Head of caudate nucleus (tissue), 42 donors: ENCODE data around the gene MBD3L2B.
A peak's percentile ranks its signal among the peaks of the same experiment; 100 is the strongest.
"Not testable (repeated sequence)": the region's sequence is repeated elsewhere in the genome, so short reads cannot be mapped to it uniquely, and the experiment has no call there.

Experiments
- DNase-seq, 42 donors: peaks; one replicate each; pipeline versions ENCODE4 v3.0.0 to v3.0.0-alpha.2; 2020 to 2021; ENCODE audit warnings: mixed read lengths in 7 of 42
- intact Hi-C: fragments of 100-400 bp; cut with DNase I; formaldehyde crosslinking; loops from one replicate; pipeline ENCODE4 v1.15.0; 2022

The MBD3L2B gene

DNA sequence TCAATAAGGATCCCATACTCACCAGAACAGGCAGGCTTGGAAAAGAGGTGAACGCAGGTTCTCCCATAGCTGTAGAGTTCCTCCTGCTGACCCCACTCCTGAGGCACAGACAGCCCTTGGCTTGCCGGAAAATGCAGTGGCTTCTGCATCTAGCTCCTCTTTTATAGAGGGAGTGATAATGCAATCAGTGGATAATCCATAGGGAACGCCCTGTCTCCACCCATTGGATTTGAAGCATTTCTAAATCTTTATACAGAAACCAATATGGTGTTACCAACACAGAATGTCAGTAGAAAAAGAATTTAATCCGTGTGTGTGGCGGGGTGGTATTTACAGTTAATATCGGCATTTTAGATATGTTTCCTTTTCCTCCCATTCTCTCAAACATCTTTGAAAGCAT is at the start of gene MBD3L2B:
MBD3L2B (minus strand) TSS at position 101 of the 400 bp plus-strand sequence; CDS start at position 67, 34 bp downstream.
- DNase-seq, intact Hi-C loops: not testable (repeated sequence)

DNA sequence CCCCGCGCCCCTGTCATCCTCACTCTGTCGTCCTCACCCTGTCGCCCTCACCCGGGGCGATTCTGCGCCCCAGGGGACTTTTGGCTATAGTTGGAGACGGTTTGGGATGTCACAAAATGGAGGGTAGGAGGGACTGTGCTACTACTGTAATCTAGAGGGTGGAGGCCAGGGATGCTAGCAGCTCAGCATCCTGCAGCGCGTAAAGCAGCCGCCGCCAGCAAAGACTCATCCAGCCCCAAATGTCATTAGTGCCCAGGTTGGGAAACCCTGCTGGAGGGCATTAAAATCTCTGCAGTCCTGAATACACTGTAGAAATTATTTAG is 48.6 kb upstream of the MBD3L2B start:
- intact Hi-C loops: no loop called here
- peak in 3 of 42 donors; percentile 6 to 14 (median 9) for DNase-seq

DNA sequence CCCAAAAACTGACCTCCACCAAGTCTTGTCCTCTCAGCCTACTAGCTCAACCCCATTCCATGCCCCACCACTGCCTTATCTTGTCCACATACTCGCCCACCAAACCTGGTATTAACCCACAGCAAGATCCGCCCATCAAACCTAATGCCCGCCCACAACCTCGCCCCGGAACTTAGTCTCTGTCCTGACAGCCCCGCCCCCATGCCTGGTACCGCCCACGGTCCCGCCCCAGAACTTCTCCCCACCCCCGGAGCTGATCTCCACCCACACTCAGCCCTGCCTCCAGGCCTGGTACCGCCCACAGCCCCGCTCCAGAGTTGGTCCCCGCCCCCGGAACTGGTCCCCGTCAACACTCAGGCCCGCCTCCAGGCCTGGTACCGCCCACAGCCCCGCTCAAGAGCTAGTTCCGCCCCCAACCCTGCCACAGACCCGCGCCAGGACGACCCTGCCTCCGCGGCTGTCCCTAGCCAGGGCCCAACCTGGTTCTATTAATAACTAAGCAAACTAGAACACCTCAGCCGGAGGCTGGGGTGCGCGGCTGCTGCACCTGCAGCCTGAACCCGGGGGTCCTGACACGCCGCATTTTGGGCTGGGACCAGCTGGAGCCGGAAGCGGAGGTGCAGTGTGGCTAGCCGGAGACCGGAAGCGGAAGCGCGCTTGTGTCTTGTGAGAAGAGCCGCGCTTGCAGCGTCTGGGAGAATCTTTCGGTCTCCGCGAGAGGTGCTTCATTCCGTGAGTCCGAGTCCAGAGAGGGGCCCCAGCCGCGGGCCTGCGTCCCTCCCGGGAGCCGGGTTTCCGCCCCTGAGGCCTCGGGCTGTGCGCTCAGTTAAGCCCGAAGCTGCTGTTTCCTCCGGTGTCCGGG is 48.0 kb upstream of the MBD3L2B start, which contains the start of gene ZNF557:
ZNF557 (plus strand) TSS at position 662 of the 862 bp plus-strand sequence. CDS start 5,372 bp downstream, outside the sequence.
- peak; percentile 94 to 99 (median 98) for DNase-seq
- intact Hi-C loops: no loop called here

DNA sequence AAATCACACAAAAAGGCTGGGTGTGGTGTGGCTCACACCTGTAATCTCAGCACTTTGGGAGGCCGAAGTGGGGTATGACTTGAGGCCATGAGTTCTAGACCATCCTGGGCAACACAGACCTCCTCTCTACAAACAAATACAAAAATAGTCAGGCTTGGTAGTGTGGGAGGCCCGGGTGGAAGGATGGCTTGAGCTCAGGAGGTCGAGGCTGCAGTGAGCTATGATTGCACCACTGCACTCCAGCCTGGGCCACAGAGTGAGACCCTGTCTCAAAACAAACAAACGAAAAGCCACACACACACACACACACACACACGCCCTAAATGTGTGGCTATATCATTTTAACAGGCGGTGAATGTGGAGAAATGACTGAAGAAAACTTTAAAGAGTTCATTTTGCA is 47.4 kb upstream of the MBD3L2B start:
- peak in 2 of 42 donors; percentile 31 to 34 for DNase-seq
- intact Hi-C loops: no loop called here

DNA sequence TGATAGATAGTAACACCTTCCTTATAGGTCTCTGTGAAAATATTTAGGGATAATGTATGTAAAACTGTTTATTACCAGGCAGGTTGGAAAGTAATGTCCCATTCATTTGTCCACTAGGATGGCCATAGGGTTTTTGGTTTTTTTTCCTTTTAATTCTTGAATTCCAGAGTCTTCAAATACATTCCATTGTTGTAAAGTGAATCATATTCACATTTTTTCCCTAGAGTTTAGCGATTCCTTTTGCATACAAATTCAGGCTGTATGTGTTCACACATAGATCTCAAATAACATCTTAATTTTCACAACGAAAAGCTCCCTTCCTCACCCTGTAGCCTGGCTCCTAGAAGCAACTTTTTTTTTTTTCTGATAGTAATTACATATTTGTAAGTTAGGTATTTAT is 46.5 kb upstream of the MBD3L2B start:
- intact Hi-C loops: no loop called here
- DNase-seq: no peak

DNA sequence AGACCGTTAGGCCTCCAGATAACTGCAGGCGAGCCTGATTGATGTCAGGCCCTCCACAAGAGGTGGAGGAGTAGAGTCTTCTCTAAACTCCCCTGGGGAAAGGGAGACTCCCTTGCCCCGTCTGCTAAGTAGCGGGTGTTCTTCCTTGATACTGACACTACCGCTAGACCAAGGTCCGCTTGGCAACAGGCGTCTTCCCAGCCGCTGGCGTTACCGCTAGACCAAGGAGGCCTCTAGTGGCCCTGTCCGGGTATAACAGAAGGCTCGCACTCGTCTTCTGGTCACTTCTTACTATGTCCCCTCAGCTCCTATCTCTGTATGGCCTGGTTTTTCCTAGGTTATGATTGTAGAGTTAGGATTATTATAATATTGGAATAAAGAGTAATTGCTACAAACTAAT is 45.9 kb upstream of the MBD3L2B start:
- intact Hi-C loops: not testable (repeated sequence)
- peak in 8 of 42 donors; percentile 4 to 47 (median 14) for DNase-seq

DNA sequence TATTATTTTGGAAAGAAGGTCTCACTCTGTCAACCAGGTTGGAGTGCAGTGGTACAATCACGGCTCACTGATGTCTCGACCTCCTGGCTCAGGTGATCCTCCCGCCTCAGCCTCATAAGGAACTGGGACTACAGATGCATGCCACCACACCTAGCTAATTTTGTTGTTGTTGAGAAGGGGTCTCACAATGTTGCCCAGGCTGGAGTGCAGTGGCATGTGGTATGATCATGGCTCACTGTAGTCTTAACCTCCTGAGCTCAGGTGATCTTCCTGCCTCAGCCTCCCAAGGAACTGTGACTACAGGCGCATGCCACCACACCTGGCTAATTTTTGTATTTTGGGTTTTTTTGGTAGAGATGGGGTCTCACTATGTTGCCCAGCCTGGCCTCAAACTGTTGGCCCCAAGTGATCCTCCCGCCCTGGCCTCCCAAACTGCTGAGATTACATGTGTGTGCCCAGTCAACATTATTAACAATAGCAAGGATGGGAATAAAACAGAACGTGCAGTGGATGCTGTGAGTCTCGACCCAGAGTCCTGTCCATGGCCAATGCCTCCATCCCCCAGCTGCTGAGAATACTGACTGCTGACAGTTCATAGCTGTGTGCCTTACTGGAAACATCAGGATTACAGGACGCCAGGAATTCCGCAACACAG is 42.7 kb upstream of the MBD3L2B start:
- peak in 2 of 42 donors; percentile 17 to 27 for DNase-seq
- intact Hi-C loops: no loop called here

DNA sequence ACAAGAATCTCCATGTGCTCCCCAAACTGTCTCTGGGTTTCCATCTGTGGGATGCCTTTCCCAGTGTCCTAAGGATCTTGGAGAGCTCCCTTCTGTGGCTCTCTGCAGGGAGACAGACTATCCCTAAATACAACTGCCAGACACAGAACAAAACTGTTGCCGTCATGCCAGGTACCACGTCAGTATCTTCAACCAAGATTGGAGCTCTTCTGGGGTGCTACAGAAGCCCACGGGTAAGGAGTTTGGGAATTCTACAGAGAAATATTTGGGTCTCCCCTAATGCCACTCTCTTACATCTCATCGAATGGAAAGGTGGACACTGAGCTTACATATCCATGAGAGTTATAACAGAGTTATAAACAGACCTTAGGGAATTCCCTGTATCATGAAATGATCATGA is 42.1 kb upstream of the MBD3L2B start:
- intact Hi-C loops: no loop called here
- DNase-seq: peak in 1 of 42 donors; percentile 0

DNA sequence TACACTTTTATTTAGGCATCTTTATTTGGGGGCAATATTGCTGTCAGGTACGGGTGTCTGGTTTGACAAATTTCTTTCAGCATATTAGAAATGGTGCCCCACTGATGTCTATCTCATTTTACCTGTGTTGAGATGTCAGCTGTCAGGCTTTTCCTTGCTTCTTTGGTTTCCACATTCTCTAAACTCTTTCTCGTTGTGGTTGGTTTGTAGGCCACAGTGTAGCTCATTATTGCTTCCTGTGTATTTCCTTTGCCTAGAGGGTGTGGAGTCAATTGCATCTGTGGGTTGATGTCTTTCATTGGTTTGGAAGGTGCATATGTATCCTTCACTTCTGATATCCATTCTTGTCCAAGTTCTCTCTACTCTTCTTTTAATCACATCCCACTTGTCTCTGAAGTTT is 38.7 kb upstream of the MBD3L2B start:
- intact Hi-C loops, DNase-seq: not testable (repeated sequence)

DNA sequence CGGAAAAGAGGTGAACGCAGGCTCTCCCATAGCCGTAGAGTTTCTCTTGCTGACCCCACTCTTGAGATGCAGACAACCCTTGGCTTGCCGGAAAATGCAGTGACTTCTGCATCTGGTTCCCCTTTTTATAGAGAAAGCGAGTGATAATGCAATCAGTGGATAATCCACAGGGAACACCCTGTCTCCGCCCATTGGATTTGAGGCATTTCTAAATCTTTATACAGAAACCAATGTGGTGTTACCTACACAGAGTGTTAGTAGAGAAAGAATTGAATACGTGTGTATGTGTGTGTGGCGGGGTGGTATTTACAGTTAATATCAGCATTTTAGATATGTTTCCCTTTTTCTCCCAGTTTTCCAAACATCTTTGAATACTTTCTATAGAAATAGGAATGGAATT is 37.3 kb upstream of the MBD3L2B start, which contains the start of gene MBD3L3:
MBD3L3 (minus strand) TSS at position 101 of the 400 bp plus-strand sequence; CDS start at position 30, 71 bp downstream.
- intact Hi-C loops, DNase-seq: not testable (repeated sequence)

DNA sequence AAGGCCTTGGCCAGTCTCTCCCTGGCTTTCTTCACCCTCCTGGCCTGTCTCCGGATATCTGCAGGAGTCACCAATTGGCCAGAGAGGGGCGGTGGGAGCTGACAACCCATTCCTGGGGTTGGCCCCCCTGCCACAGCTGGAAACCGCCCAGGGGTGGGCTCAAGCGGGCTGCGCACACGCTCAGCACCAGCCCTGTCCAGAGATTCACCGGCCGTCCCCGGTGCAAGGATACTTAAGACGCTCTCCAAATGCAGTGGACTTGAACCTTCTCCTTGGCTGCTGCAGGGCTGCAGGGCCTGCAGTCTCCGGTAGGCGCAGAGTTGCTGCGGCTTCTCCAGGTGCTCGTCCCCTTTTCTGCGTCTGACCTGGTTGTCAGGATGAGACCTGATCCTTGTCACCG is 35.1 kb upstream of the MBD3L2B start:
- intact Hi-C loops: not testable (repeated sequence)

DNA sequence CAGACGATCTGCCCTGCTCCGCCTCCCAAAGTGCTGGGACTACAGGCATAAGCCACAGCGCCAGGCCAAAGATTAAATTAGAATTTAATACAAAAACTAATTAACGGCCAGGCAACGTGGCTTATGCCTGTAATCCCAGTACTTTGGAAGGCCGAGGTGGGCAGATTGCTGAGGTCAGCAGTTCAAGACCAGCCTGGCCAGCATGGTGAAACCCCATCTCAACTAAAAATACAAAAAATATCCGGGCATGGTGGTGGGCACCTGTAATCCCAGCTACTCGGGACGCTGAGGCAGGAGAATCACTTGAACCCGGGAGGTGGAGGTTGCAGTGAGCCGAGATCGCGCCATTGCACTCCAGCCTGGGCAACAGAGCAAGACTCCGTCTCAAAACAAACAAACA is 34.4 kb upstream of the MBD3L2B start:
- DNase-seq: peak in 1 of 42 donors; percentile 7
- intact Hi-C loops: not testable (repeated sequence)

More for the DNA sequence above, 35.1 kb upstream of the MBD3L2B start:
- DNase-seq: not testable (repeated sequence)

DNA sequence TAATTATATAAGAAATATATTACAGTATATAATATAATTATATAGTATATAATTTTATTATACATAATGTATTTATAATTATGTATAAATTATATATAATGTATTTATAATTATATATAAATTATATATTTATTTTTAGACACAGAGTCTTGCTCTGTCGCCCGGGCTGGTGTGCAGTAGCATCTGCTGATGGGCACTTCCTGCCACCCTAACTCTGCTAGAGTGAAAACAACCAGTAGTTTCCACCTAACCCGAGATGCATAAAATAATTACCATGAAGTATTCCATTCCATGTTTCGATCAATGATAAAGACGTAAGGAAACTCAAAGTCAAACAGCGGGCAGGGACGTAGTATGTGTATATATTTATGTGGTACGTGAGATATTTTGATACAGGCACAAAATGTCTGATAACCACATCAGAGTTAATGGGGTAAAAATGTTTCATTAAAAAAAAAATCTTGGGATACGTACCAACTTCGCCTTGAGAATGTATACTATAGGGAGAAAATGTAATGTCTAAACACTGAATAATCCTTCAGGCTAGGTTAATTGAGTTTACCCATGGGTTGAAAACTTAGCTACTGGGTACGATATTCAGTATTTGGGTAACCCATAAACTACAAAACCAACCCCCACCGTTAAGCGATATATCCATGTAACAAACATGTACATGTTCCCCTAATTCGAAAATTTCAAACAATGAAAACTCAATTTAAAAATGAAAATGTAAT is 33.6 kb upstream of the MBD3L2B start:
- DNase-seq, intact Hi-C loops: not testable (repeated sequence)

DNA sequence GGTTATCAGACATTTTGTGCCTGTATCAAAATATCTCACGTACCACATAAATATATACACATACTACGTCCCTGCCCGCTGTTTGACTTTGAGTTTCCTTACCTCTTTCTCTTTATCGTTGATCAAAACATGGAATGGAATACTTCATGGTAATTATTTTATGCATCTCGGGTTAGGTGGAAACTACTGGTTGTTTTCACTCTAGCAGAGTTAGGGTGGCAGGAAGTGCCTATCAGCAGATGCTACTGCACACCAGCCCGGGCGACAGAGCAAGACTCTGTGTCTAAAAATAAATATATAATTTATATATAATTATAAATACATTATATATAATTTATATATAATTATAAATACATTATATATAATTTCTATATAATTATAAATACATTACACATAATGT is 31.7 kb upstream of the MBD3L2B start:
- intact Hi-C loops: not testable (repeated sequence)

DNA sequence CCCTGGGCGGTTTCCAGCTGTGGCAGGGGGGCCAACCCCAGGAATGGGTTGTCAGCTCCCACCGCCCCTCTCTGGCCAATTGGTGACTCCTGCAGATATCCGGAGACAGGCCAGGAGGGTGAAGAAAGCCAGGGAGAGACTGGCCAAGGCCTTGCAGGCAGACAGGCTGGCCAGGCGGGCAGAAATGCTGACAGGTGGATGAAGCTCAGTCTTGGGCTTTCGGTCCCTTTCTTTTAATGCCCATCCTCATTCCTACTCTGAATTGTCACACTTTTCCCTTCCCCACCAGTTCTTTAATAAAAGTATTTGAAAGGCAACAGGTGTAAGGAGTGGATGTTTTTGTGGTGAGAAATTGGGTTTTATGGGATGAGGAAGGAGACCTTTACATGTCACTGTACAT is 30.2 kb upstream of the MBD3L2B start:
- DNase-seq: peak in 1 of 42 donors; percentile 12
- intact Hi-C loops: not testable (repeated sequence)

More for the DNA sequence above, 31.7 kb upstream of the MBD3L2B start:
- peak in 1 of 42 donors; percentile 0 for DNase-seq

DNA sequence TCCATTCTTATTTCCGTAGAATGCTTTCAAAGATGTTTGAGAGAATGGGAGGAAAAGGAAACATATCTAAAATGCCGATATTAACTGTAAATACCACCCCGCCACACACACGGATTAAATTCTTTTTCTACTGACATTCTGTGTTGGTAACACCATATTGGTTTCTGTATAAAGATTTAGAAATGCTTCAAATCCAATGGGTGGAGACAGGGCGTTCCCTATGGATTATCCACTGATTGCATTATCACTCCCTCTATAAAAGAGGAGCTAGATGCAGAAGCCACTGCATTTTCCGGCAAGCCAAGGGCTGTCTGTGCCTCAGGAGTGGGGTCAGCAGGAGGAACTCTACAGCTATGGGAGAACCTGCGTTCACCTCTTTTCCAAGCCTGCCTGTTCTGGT is 27.8 kb upstream of the MBD3L2B start, which contains the start of gene MBD3L2:
MBD3L2 (plus strand) TSS at position 301 of the 400 bp plus-strand sequence; CDS start at position 354, 53 bp downstream.
- DNase-seq, intact Hi-C loops: not testable (repeated sequence)

DNA sequence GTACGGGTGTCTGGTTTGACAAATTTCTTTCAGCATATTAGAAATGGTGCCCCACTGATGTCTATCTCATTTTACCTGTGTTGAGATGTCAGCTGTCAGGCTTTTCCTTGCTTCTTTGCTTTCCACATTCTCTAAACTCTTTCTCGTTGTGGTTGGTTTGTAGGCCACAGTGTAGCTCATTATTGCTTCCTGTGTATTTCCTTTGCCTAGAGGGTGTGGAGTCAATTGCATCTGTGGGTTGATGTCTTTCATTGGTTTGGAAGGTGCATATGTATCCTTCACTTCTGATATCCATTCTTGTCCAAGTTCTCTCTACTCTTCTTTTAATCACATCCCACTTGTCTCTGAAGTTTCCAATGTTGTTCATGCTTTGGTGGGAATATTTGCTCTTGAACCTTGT is 20.3 kb upstream of the MBD3L2B start:
- DNase-seq, intact Hi-C loops: not testable (repeated sequence)

DNA sequence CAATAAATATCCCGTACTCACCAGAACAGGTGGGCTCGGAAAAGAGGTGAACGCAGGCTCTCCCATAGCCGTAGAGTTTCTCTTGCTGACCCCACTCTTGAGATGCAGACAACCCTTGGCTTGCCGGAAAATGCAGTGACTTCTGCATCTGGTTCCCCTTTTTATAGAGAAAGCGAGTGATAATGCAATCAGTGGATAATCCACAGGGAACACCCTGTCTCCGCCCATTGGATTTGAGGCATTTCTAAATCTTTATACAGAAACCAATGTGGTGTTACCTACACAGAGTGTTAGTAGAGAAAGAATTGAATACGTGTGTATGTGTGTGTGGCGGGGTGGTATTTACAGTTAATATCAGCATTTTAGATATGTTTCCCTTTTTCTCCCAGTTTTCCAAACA is 18.8 kb upstream of the MBD3L2B start, which contains the start of gene MBD3L4:
MBD3L4 (minus strand) TSS at position 101 of the 400 bp plus-strand sequence; CDS start at position 66, 35 bp downstream.
- intact Hi-C loops, DNase-seq: not testable (repeated sequence)

DNA sequence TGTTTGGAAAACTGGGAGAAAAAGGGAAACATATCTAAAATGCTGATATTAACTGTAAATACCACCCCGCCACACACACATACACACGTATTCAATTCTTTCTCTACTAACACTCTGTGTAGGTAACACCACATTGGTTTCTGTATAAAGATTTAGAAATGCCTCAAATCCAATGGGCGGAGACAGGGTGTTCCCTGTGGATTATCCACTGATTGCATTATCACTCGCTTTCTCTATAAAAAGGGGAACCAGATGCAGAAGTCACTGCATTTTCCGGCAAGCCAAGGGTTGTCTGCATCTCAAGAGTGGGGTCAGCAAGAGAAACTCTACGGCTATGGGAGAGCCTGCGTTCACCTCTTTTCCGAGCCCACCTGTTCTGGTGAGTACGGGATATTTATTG is 9.0 kb upstream of the MBD3L2B start, which contains the start of gene MBD3L5:
MBD3L5 (plus strand) TSS at position 301 of the 400 bp plus-strand sequence; CDS start at position 335, 34 bp downstream.
- intact Hi-C loops: not testable (repeated sequence)

More for the DNA sequence above, 9.0 kb upstream of the MBD3L2B start, which contains the start of gene MBD3L5:
- DNase-seq: not testable (repeated sequence)
